ENCODE data around the gene ABCA4.
"Not testable (repeated sequence)": the region's sequence is repeated elsewhere in the genome, so short reads cannot be mapped to it uniquely, and the experiment has no call there.

Gene ABCA4

DNA sequence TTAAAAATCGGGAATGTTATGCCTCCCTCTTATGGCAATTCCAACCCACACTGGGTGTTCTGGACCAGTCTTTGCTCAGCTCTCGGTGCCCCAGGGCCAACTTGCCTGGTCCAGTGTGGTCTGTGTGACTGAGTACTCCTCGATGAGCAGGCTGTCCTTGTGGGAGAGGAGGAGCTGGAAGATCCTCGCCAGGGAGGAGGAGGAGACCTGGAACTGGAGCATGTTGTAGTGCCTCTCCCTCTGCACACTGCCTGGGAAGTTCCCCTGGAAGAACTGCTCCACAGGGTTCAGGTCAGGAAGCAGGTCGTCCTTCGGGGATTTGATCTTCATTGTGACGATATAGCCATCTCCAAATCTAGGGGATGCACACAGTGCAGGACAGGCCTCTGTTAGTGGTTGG, 123.2 kb downstream of the ABCA4 start:
- Mint-ChIP-seq H3K9me3 (no peaks in the 10 kb centered on the region), H3K4me1 (ENCODE audit: low read depth) (peaks cover 5% of the 10 kb centered on the region), H3K4me3 (no peak overlapping the region), H3K27me3 (ENCODE audit: low read depth) (peaks cover 21% of the 10 kb centered on the region), H3K27ac (no peak overlapping the region), H3K36me3 (ENCODE audit: low read depth) (no peaks in the 10 kb centered on the region)

DNA sequence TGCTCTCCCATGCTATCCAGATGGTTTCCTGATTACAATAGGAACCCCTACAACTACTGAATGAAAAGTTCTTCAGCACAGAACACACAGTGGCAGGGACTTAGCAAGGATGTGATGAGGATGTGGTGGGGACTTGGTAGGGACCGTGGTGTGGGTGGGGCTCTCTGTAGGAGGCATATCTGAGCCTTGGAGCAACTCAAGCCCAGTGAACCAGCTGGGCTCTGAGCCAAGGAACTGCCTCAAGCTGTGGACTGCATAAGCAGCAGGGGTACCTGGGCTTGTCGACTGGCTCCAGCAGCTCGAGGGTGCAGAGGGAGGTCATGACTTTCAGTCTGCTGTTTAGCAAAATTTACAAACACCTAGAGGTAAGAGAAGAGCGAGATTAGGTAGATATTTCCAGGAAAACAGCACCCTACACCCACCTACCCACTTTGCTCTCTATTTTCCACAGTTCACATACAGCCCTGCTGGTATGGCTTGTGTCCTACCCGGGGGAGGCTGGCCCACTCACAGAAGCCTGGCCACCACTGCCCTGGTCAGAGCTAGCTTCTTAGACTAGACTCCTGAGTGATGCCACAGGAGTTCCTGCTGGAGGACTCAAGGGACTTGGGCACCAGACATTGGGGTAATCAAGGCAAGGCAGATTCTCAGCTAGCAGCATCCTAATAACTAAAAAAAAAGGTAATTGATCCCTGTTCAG, 125.0 kb downstream of the ABCA4 start:
- H3K36me3 Mint-ChIP-seq (ENCODE audit: low read depth), result no peaks in the 10 kb centered on the region
- H3K4me3 Mint-ChIP-seq, result no peak overlapping the region
- peaks cover 15% of the 10 kb centered on the region for H3K27me3 Mint-ChIP-seq (ENCODE audit: low read depth)
- no peaks in the 10 kb centered on the region for H3K9me3 Mint-ChIP-seq
- H3K4me1 Mint-ChIP-seq (ENCODE audit: low read depth), result peaks cover 8% of the 10 kb centered on the region
- H3K27ac Mint-ChIP-seq, result no peak overlapping the region

DNA sequence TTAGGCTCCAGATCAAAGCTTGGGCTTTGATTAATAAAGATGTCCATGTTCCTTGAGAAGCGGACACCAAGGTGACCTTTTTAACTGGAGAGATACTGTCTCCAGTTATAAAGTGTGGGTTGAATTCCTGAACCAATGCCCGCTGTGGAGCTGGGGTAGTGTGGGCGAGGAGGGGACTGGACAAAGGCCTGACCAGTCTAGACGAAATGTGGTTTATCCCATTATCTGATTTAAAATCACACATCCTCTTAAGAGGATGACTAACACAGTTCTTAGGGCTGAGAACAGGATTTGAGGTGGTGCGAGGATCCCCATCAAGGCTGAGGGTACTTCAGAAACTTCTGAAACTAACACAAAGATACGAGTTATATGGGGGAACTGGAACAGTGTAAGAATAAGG, 127.2 kb downstream of the ABCA4 start:
- Mint-ChIP-seq H3K4me3 (no peak overlapping the region), H3K27me3 (ENCODE audit: low read depth) (peaks cover 15% of the 10 kb centered on the region), H3K9me3 (no peaks in the 10 kb centered on the region), H3K36me3 (ENCODE audit: low read depth) (no peaks in the 10 kb centered on the region), H3K27ac (no peak overlapping the region), H3K4me1 (ENCODE audit: low read depth) (peaks cover 9% of the 10 kb centered on the region)

DNA sequence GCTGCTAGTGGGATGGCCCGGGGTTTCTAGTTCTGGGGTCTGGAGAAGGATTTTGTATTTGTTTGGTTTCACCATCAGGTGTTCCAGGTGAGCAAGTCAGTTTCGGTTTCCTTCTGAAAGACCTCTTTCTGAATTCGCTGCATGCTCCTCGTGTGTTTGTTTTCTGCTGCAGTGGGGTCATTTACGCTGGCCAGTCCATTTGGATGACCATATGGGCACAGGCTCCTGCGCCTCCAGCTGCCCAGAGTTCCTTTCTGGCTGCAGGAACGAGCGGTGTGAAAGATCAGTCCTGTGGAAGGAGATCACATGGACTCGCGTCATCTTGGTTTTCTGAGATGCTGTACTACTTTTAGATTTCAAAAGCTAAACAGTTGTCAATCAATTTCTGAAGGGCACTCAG, 128.0 kb downstream of the ABCA4 start:
- Mint-ChIP-seq H3K4me1 (ENCODE audit: low read depth) (peaks cover 9% of the 10 kb centered on the region), H3K36me3 (ENCODE audit: low read depth) (no peaks in the 10 kb centered on the region), H3K27me3 (ENCODE audit: low read depth) (peaks cover 15% of the 10 kb centered on the region), H3K9me3 (no peaks in the 10 kb centered on the region), H3K4me3 (no peak overlapping the region), H3K27ac (no peak overlapping the region)

DNA sequence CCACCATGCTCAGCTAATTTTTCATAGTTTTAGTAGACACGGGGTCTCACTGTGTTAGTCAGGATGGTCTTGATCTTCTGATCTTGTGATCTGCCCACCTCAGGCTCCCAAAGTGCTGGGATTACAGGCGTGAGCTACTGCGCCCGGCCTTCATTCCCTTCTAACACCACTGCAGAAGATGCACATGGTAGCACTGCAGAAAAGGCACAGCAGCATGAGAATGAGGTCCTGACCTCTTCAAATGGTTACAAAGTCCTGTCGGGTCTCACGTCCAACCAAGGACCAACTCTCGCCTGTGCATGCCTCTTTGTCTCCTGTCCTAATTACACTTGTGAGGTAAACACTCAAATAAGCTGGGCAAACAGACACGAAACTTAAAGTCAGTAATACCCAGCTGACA, 128.8 kb downstream of the ABCA4 start:
- Mint-ChIP-seq H3K27me3 (ENCODE audit: low read depth) (peaks cover 20% of the 10 kb centered on the region), H3K4me3 (no peak overlapping the region), H3K9me3 (no peaks in the 10 kb centered on the region), H3K4me1 (ENCODE audit: low read depth) (peaks cover 9% of the 10 kb centered on the region), H3K27ac (no peak overlapping the region), H3K36me3 (ENCODE audit: low read depth) (no peaks in the 10 kb centered on the region)

DNA sequence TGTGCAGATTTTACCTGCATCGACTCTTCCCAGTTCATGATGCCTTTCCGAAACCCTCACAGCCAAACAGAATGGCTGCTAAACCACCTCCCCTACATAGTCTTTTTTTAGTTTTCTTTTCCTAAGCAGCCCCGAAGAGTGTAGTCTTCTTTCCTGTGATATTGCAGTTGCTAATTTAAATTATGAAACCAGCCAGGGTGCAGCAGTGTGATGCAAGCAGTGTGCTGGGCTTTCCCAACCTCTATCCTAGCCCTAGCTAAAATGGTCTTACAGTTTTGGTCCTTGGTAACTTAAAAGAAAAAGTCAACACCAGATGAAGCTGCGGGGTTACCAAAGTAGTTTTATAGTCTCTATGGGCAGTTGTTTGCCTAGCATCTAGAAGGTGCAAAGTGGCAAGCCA, 129.7 kb downstream of the ABCA4 start:
- Mint-ChIP-seq H3K27ac (no peak overlapping the region), H3K4me3 (no peak overlapping the region), H3K27me3 (ENCODE audit: low read depth) (peaks cover 20% of the 10 kb centered on the region), H3K9me3 (no peaks in the 10 kb centered on the region), H3K36me3 (ENCODE audit: low read depth) (no peaks in the 10 kb centered on the region), H3K4me1 (ENCODE audit: low read depth) (peaks cover 9% of the 10 kb centered on the region)

DNA sequence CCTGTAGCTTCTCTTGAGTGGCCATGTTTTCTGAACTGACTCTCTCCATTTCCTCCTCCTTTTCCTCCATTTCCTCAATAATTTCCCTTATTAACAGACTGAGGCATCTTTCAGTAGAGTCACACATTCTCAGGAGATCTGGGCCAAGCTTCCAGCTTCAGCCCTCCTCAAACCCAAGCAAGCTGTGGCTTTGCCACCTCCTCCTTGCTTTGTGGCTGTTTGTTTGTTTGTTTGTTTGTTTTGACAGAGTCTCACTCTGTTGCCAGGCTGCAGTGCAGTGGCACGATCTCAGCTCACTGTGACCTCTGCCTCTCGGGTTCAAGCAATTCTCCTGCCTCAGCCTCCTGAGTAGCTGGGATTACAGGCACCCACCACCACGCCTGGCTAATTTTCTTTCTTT, 130.5 kb downstream of the ABCA4 start:
- not testable (repeated sequence) for H3K4me1 Mint-ChIP-seq (ENCODE audit: low read depth); H3K27ac Mint-ChIP-seq; H3K4me3 Mint-ChIP-seq; H3K36me3 Mint-ChIP-seq (ENCODE audit: low read depth); H3K9me3 Mint-ChIP-seq
- peaks cover 14% of the 10 kb centered on the region for H3K27me3 Mint-ChIP-seq (ENCODE audit: low read depth)

DNA sequence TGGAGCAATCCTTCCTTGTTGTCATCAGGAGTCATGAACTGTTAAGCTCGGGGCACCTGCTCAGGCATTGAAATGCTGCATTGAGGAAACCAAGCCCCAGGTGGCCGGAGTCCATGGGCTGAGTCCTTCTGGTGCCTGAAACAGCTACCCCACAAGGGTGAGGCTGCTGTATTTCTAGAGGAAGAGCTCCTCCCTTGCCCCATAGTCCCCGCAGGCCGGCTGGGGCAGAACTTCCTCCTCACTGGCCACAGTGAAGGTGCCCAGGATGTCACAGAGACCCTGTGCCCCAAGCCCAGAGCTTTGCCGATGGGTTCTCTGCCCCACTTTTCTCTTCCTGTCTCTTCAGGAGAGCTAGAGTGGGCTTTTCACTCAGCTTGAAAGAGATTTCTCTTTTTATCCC, 130.9 kb downstream of the ABCA4 start:
- no peak overlapping the region for H3K4me3 Mint-ChIP-seq
- H3K36me3 Mint-ChIP-seq (ENCODE audit: low read depth), result no peaks in the 10 kb centered on the region
- H3K27me3 Mint-ChIP-seq (ENCODE audit: low read depth), result peaks cover 10% of the 10 kb centered on the region
- no peaks in the 10 kb centered on the region for H3K9me3 Mint-ChIP-seq
- peaks cover 4% of the 10 kb centered on the region for H3K4me1 Mint-ChIP-seq (ENCODE audit: low read depth)
- H3K27ac Mint-ChIP-seq, result no peak overlapping the region

DNA sequence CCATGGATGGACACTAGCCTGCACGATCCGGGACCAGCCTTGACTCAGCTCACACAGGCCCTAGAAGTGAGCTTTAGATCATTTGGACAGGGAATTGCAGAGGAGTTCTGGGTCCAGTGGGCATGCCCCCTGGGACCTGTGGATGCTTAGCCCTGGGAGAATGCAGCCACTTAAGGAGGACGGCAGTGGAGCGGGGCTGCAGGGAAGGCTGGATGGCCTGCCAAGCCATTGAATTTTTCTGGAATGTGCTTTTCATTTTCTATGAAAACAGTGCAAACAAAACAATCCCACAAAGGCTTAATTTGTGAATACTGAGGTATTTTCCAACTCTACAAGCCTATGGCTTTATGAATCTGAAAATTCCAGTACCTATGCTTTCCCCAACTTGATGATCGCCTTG, 131.3 kb downstream of the ABCA4 start:
- Mint-ChIP-seq H3K36me3 (ENCODE audit: low read depth) (no peaks in the 10 kb centered on the region), H3K4me1 (ENCODE audit: low read depth) (peaks cover 4% of the 10 kb centered on the region), H3K9me3 (no peaks in the 10 kb centered on the region), H3K27me3 (ENCODE audit: low read depth) (peaks cover 6% of the 10 kb centered on the region), H3K27ac (no peak overlapping the region), H3K4me3 (no peak overlapping the region)

DNA sequence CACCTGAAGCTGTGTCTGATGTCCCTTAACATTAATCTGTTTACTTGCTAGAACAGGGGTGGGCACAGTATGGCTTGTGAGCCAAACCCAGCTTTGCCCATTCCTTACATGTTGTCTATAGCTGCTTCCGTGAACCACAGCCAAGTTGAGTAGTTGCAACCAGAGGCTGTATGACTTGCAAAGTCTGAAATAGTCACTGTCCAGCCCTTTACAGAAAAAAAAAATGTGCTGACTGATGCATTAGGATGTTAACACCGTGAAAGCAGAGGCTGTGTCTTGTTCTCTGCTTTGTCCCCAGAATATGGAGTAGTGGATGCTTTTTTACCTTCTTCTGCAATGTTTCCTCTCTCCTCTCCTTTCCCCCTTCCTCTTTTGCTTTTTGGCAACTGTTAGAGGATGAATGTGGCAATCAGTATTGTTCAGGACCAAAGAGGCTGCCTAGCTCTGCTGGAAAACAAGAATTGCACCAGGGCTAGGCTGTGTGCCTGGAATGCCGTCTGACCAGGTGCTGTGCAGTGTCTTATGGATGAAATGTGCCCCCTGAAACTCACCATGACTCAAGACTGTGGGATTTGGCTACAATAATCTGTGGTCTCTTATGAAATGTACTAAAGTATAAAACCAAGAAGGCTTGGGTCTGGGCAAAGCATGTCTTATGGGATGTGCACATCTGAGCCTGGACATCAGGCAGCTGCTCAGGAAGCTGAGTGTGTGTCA, 132.2 kb downstream of the ABCA4 start:
- Mint-ChIP-seq H3K36me3 (ENCODE audit: low read depth) (no peaks in the 10 kb centered on the region), H3K4me1 (ENCODE audit: low read depth) (peaks cover 4% of the 10 kb centered on the region), H3K27ac (no peak overlapping the region), H3K4me3 (no peak overlapping the region), H3K27me3 (ENCODE audit: low read depth) (peaks cover 8% of the 10 kb centered on the region), H3K9me3 (no peaks in the 10 kb centered on the region)

DNA sequence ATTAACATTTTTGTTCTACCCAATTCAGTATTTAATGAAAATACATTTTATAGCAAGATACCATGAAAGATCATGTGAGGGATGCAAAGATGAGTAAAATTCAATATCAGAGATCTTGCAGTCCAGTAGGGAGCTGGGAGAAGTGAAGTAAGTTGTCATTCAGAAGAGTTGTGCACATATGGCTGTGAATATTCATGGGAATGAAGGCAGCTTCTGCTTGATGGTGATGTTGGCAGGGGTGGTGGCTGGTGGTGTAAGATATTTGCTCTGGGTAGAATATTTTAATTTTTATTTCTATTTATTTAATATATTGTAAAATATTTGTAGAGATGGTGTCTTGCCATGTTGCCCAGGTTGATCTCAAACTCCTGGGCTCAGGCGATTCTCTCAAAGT, 139.7 kb downstream of the ABCA4 start:
- Mint-ChIP-seq H3K9me3 (no peaks in the 10 kb centered on the region), H3K27me3 (ENCODE audit: low read depth) (peaks cover 4% of the 10 kb centered on the region), H3K27ac (no peak overlapping the region), H3K4me3 (no peak overlapping the region), H3K4me1 (ENCODE audit: low read depth) (no peaks in the 10 kb centered on the region), H3K36me3 (ENCODE audit: low read depth) (no peaks in the 10 kb centered on the region)

DNA sequence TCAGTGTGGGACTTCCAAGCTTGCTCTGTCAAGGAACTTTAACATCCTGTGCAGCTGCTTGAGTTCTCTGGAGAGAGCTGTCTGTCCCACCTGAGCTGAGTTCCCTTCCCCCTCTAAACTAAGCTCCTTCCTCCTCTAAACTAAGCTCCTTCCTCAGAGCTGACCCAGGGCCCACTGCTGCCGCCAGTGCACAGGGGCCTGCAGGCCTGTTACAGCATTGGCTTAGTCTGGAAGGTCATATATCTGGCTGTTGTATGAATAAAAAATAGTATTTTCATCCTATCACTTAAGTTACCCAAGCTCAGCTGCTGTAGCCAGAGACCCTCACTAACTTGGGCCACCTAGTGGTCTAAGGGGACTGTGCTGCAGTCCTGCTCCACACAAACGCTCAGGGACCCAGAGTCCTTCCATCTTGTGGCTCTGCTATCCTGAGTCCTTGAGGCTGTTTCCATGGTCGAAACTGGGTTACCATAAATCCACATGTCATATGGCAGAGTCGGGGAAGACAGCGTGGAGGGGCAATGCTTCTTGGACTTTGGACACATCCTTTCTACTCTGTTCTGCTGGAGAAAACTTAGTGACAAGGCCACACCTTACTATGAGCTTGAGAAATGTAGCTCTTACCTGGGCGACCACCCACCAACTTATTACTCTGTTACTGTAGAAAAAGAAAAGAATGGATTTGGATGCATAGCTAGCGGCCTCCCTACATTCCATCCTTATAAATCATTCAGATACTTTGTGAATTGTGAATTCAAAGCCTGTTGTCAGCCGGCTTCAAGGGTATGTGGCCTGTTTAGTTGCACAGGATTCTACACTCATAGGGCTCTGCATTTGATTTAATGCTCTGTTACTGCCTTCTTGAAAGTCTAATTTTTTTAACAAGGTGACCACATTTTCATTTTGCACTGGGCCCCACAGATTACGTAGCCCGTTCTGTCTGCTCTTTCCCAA, 140.4 kb downstream of the ABCA4 start:
- H3K27ac Mint-ChIP-seq, result no peak overlapping the region
- H3K4me1 Mint-ChIP-seq (ENCODE audit: low read depth), result no peaks in the 10 kb centered on the region
- H3K36me3 Mint-ChIP-seq (ENCODE audit: low read depth), result no peaks in the 10 kb centered on the region
- H3K9me3 Mint-ChIP-seq, result no peaks in the 10 kb centered on the region
- H3K27me3 Mint-ChIP-seq (ENCODE audit: low read depth), result peaks cover 4% of the 10 kb centered on the region
- no peak overlapping the region for H3K4me3 Mint-ChIP-seq

DNA sequence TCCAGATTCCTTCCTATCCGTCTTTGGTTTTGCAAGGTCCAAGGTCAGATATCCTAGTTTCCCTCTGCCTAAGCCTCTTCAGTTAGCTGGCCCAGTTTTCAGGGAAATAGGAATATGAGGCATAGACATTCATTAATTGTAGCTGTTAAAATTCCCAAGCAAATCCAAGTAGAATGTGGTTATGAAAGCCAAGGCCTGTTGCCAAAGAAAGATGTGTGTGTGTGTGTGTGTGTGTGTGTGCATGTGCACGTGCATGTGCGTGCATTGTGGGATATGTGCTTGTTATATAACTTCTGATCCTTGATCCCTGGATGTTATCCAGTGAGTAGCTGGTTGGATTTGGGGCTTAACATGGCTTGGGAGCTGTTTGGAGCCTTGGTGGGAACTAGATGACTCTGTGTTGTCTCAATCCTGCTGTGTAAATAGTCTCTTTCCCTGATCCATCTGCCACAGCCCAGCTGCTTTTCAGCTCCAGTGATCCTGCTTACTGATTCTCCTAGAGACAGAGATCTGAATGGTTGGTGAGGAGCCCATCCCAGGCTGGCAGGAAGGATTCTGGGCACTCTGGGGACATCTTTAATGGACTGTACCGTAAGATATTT, 141.1 kb downstream of the ABCA4 start:
- no peaks in the 10 kb centered on the region for H3K36me3 Mint-ChIP-seq (ENCODE audit: low read depth)

DNA sequence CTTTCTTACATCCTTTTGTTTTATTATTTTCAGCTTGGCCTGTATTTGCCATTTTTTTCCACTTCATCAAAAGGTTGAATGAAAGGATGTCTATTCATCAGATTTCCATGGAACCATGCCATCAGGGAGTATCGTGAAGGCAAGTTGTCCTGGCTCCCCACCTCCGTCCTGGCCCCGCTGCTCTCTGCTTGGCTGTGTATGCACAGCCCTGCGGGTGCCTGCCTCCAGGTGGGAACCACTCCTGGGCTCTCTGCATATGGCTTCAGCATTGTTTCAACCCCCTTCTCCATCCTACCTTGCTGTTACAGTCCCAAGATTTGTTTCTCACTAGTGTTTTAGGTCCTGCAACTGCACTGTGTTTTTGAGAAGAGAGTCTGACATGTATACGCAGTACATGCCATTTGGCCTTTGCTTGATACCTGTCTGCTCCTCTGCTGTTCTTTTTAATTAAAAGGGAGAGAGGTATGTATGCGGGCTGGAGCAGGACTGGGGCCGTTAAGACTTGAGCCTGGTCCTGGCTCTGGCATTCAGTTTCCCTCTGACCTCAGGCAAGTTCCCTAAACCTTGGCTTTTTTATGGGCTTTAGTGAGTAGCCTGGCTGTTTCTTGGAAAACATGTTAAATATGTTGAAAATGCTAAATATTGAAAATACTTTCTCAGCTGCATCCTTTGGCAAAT, 141.8 kb downstream of the ABCA4 start:
- Mint-ChIP-seq H3K36me3 (ENCODE audit: low read depth) (no peaks in the 10 kb centered on the region), H3K4me3 (no peak overlapping the region), H3K27ac (no peak overlapping the region), H3K4me1 (ENCODE audit: low read depth) (no peaks in the 10 kb centered on the region), H3K9me3 (no peaks in the 10 kb centered on the region), H3K27me3 (ENCODE audit: low read depth) (peaks cover 4% of the 10 kb centered on the region)

More for the DNA sequence above, 141.1 kb downstream of the ABCA4 start:
- Mint-ChIP-seq H3K27me3 (ENCODE audit: low read depth) (peaks cover 4% of the 10 kb centered on the region), H3K4me3 (no peak overlapping the region), H3K4me1 (ENCODE audit: low read depth) (no peaks in the 10 kb centered on the region), H3K27ac (no peak overlapping the region), H3K9me3 (no peaks in the 10 kb centered on the region)
